ENCODE measurements around the gene C18orf32.
"Not testable (repeated sequence)": the region's sequence is repeated elsewhere in the genome, so short reads cannot be mapped to it uniquely, and the experiment has no call there.

The C18orf32 gene

DNA sequence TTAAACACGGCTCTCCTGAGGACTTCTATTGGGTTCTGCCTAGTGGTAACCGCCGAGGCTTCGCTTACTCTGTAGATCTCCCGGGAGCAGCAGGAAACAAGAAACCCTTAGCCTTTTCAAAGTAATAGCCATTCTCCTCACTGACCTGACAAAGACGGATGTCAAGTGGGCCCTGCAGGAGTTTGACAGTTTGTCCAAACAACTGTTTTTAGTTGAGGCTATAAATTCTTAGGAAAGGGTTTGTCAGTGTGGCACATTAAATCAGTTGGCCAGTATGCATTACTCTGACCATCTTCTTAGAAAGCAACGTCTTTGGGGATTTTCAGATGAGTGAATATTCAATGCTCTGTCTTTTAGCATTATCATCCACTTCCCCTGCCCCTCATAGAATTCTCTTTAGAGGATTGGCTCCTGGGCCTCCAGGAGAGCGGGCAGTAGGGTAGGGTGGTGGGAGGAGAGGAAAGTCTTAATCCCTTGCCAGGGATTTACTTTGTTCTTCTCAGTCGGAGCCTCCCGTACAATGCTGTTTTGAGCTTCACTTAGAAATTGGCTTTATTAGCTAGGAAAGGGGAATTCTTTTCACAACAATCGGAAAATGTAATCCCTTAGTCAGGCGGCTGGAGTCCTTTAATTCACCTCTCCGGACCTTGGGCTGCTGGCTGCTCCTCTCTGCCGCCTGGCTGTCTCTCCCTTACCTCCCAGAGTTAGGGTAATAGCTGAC is 13.3 kb upstream of the C18orf32 start:
- no peak for DNase-seq

DNA sequence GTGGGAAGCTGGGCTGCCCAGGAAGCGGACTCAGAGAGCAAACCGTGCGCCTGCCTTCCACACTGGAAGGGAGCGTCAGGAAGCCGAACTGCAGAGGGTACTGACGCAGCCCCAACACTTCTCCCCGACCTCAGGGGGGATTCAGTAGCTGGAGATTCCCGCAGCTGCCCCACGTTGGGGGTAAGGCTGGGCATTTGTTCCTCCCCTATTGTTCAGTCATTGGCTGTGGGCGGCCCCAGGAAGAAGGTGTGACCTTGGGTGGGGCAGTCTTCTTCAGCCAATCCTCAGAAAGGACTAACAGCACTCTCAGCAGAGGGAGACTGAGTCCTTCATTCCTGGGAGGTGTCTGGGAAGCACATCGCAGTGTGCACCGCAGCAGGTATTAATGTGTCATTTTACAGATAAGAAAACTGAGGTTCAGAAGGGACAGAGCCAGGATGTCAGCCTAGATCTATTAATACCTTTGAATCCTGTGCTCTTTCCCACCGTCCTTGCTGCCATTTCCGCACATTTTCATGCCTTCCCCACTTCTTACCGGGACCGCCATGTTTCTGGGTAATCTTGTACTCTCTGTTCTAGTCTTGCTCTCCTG is 12.1 kb upstream of the C18orf32 start:
- no peak for DNase-seq

DNA sequence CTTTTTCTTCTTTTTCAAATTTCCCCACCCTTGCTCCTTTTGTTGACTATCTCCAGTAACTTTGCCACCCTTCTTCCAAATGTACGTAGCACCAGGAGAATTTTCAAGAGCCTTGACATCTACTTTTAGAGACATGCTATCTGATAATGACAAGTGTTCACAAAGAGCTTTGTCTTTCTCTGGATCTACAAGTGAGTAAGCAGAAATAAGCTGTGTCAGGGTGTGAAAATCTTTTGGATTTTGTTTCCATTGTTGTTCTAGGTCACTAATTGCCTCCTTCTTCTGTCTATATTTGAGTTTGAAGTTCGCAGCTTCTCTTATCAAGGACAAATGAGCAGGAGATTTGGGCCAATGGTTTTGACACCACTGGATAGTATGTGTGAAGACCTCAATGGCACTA is 8.4 kb upstream of the C18orf32 start:
- no peak for DNase-seq

DNA sequence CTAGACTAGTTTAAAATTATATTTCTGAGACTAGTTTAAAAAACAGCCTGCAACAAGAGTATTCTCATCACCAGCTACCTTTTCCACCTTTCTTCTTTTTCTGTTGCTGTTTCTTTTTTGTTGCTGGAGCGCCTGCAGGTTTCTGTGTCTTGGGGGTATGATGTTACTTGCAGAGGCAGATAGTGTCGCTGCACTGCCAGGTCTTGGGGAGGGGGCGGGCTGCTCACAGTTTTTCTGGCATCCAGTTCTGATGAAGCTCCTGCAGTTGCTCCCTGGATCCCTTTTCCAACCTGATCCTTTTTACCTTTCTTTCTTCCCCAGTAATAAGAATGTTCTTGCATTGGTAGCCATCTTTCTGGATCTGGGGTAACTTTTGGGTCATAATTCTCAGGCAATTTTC is 8.0 kb upstream of the C18orf32 start:
- no peak for DNase-seq

DNA sequence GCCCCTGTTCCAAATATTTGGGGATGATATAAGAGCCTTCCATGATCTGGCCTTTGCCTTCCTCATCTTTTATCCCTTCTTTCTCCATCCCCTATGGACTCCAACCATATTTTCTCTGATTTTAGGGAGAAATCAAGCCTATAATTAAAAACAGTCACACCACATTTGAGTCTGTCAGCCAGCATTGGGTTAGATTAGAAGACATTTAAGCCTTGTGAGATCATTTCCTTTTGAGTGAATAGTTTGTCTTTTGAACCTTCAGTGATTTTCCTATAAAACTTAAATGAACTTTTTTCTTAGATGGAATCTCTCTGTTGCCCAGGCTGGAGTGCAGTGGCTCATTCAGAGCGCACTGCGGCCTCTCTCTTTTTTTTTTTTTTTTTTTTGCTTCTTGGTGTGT is 7.6 kb upstream of the C18orf32 start:
- no peak for DNase-seq

DNA sequence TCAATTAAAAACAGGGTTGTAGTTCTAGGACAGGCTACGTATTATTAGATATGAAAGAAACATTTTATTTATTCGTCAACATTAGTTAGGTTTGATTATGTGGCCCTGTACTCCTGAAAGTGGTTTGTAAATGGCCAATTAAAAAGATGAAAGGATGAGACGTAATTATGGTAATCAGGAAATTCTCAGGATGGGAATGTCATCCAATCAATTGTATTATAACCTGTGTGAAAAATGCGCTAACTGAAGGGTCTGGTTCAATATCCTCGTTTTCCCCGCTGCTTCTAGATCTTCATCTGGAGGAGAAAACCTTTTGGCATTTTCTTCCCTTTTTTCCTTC is 5.6 kb upstream of the C18orf32 start:
- no peak for DNase-seq

DNA sequence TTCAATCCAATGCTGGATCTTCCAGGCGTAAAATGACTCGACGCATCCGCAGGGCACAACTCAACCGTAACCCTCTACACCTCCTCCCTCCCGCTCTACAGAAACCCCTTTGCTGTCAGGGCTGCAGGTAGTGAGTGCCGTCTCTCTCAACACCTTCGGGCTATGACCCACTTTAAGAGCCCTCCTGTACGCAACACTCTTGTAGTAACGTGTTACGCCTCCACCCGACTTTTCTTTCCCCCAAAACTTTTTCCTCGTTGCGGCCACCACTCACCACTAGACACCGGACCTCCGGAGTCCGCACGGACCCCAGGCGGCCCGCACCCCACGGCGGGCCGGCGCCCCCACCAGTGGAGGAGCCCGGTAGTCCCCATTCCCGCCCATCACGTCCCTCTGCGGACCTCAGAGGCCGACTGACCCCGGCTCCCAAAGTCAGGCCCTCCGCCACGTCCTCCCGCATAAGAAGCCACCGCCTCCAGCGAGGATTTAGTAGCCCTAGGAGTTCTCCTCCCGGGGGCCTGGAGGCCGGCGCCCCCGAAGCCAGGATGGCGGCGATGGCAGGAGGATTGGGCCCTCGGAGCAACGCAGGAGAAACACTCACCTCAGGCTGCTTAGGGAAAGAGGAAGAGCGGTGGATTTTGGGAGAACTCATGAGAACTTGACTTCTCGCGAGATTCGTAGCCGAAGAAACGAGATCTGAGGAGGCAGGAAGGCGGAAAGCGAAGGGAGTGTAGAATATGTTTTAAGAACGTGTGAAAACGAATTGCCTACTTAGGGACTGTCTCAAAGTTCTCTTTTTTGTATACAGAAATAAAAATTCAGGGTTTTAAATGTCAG is 5.0 kb upstream of the C18orf32 start, which contains the start of gene RPL17:
Gene RPL17, minus strand, starts transcription at position 609 of the 837 bp plus-strand sequence.
- peak; percentile 99 for DNase-seq

DNA sequence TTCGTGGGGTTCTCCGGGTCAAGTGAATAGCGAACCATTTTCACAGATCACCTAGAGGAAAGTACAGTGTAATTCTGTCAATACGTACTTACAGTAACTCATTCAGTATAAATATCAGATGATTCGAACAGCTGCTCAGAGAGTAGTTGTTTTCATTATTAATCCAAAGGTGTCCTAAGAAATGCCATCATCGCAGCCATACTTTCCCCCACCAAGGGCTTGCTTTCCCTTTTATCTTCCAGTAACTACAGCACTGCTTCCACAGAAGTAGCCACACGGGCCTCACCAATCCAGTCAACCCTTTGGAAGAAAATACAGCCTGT is 4.5 kb upstream of the C18orf32 start:
- DNase-seq: no peak

DNA sequence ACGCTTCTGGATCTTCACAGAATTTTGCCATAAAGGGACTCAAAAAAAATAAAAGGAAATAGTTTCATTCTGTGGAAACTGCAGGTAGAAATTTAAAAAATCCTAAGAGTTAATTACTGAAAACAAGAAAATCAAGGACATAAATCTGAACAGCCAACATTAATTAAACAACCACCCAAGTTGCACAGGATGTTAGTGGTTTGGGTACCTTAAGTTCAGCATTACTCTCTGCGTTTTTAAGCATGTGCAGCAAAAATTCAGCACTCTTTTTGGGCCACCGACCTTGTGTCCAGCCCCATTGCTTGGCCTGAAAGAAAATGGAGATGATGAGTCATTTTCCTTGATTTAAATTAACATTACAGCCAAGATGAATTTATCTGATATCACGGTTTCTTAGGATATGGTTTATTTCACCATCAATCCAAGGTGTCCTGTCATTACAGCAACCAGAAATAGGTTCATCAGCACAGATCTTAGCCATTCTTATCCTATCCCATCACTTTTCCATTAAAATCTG is 3.3 kb upstream of the C18orf32 start:
- DNase-seq: no peak

DNA sequence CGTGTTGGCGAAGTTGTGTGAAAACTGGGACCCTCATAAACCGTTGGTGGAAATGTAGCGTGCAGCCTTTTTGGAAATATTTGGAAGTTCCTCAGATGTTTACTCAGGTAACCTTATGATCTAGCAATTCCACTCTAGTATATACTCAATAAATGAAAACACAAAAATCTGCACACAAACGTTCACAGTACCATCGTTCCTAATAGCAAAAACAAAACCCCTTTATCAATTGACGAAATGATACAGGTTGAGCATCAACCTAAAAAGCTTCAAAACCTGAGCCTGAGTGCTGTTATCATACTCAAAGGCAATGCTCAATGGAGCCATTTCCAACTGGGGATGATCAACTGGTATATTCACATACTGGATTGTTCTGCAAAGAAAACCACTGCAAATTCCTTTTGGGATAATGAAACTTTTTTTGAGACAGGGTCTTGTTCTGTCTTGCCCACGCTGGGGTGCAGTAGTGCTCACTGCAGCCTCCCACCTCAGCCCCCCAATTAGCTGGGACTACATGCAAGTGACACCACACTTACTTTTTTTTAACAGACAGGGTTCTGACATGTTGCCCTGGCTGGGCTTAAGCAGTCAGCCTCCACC is 777 bp upstream of the C18orf32 start:
- peak; percentile 35 for DNase-seq

DNA sequence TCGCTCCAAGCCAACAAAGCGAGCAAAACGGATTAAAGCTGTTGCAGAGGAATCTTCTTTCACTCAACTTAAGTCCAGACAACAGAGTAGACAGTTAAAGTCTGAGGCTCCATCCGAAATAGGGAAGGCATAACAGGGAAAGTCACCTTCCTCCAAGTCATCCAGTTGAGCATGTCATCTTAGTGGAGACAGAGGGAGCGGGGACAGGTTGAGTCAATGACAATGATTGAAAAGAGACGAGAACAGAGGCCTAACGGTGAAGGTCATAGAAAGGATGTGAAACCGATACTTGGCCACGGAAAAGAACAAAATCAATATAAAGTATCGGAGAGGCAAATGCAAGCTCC is 455 bp downstream of the C18orf32 start:
- DNase-seq: peak; percentile 35

DNA sequence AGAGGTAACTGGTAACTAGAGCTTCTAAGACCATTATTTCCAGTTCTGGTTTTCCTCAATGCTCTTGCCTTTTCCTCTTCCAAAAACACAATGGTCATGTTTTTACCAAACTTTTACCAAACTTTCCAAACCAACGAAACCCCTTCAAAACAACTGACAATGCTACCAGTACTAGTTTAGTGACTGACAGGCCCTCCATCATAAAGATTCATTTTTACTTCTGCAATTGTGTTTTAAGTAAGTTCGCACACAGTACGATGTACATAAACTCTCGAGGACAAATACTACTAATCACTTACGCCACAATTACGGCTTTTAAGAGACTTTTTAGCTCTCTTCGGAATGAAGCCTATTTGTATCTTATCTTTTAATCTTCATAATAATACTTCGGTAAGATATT is 900 bp downstream of the C18orf32 start:
- DNase-seq: no peak

DNA sequence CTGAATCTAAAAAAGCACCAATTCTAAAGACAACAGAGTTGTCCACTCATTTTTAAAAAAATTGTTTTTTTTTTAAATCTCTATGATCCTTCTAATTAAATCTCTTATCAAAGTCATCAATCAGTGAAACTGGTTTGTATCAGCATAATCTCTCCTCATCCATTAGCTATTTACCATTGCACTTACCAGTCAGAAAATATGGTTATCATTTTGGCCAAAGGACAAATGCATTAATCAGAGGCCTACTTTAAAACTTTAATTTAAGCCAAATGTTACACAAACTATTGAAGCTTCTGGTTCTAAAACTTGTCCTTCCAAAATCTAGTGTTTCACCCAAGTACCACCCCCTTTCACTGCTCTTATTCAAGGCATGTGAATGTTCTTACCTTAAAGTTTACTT is 3.8 kb downstream of the C18orf32 start:
- no peak for DNase-seq

DNA sequence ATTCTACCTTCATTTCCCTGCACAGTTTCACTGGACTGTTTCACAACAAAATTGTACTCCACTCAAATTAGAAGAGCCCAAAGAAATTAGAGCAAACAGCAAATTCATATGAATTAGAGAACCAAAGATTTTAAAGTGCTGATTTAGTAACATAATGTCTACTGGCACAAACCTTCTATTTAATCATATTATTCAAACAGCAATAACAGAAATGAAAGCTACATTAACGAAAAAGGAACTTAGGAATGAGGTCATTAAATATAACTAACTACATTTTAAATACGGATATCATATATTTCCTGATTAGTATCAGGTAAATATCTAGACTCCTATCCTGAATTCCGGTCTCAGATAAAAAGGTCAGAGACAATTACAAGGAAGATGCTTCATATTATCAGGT is 5.1 kb downstream of the C18orf32 start:
- no peak for DNase-seq

DNA sequence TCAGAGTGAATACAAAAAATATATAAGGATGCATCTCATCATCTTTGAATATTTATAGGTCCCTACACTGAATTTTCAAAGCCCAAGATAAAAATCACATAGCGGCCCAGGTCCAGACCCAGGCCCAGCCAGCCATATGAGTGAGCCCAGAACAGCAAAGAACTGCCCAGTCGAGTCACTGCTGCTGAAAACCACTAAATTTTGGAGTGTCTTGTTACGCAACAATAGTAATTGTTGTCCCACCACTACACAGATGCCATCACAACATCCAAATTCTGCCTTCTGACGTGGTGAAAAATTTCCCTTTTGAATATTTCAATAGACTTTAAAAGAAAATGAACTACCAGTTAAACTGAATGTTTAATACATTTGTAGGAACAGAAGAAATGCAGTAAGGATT is 5.7 kb downstream of the C18orf32 start:
- DNase-seq: no peak

DNA sequence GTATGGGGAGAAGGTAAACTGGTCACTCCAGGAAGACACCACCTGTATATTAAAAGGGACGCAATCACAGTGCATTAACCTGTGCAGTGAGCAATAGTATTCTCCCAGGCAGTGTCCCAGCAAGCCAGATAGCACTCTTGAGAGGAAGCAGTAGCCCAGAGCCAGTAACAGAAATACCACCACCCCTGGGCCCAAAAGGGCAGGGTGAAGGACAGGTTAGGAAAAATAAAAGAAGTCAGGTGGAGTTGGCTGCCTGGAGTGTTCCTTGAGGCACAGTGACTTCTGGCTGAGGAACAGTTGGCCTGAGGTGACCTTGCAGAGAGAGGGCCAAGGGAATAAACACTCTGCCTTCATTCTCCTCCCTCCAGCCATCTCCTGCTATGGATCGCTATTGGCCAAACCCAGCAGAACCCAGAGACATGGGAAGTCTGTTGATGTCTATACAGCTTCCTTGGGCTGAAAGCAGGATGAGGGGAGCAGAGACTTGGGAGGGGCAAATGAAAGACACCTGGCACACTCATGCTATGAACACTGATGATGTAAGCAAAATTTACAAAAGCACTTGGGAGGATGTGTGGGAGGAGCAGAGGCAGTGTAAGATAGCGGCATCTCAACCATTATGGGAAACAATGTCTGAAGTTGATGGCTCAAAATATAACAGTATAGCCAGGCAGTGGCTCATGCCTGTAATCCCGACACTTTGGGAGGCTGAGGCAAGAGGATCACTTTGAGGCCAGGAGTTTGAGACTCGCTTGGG is 7.5 kb downstream of the C18orf32 start:
- peak; percentile 7 for DNase-seq

DNA sequence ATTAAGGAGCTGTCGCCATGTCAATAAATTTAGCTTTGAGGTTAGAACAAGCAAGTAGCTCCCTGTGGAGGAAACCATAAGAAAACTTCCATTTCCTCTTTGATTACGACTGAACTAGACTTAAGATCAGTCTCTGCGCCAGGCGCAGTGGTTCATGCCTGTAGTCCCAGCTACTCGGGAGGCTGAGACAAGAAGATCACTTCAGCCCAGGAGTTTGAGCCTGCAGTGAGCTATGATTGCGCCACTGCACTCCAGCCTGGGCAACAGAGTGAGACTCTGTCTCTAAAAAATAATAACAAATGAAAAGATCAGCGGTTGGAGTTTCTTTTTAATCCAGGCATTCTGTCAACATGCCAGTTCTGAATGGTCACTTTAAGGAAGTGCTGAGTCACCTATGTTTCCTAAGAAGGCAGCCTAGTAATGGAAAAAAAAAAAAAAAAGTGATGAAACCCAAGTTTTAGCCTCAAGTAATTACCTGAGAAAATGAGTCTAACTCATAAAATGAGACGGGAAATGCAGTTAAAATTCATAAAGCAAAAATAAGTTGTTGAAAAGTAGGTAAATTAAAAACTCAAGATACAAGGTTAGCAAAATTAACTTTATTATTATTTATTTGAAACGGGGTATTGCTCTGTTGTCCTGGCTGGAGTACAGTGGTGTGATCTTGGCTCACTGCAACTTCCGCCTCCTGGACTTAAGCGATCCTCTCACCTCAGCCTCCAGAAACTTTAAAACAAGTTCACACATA is 10.2 kb downstream of the C18orf32 start:
- DNase-seq: no peak

DNA sequence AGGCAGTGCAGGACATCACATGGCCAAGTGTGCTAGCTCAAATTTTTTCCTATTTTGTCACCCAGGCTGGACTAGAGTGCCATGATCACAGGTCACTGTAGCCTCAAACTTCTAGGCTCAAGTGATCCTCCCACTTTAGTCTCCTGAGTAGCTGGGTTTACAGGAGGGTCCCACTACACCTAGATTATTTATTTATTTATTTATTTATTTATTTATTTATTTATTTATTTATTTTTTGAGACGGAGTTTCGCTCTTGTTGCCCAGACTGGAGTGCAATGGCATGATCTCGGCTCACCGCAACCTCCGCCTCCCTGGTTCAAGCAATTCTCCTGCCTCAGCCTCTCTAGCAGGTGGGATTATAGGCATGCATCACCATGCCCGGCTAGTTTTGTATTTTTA is 12.1 kb downstream of the C18orf32 start:
- DNase-seq: not testable (repeated sequence)

DNA sequence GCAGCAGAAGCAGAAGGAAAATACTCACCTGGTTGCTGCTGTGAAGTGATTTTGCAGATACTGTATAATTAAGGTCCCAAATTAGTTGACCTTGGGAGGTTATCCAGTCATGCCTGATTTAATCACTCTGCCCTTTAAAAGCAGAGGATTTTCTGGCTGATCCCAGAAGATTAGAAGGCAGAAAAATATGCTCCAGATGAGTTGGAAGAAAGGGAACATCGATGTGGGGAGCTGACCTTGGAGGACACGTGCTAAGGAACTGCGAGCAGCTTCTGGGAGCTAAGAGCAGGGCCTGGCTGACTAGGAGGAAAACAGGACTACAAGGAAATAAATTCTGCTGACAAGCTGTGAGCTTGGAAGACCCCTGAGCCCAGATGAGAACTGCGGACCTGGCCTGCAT is 13.3 kb downstream of the C18orf32 start:
- no peak for DNase-seq

DNA sequence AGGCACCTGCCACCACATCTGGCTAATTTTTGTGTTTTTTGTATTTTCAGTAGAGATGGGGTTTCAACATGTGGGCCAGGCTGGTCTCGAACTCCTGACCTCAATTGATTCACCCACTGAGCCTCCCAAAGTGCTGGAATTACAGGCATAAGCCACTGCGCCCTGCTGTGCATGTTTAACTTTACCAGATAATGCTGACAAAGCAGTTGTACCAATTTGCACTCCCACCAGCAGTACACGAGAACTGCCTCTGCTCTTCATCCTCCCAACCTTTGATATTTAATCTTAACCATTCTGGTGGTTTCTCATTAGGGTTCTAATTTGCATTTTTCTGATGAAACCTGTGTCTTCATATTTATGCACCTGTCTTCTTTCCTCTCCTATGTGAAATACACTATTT is 14.6 kb downstream of the C18orf32 start:
- DNase-seq: no peak

DNA sequence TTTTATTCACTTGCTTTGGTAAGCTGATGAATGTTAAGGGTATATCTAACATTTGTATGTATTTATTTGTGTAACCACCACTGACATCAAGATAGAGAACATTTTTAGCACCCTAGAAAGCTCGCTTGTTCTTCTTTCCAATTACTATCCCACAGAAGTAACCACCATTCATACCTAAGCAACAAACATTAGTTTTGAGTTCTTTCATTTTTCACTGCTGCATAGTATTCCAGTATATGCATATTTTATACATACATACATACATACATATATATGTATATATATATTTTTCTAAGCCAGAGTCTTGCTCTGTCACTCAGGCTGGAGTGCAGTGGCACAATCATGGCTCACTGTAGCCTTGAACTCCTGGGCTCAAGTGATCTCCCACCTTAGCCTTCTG is 15.5 kb downstream of the C18orf32 start:
- DNase-seq: no peak

DNA sequence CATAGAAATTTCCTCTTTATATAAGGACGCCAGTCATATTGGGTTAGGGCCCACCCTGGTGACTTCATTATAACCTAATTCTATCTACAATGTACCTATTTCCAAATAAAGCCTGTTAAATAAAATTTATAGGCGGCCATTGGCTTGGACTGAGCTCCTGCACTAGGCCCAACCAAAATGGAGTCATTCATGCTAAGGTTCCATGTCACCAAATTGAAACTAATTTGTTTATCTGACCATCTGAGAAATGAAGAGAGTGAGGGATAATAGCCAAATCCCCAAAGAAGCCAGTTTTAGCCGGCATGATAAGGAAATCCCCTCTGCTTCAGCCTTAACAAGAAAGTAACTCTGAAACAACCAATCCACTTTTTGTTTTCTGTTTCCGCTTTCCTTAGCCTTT is 19.4 kb downstream of the C18orf32 start:
- no peak for DNase-seq
